MCF 10A (cell line): ENCODE measurements around the gene CCDC33. TPM values are rescaled to one million over a fixed set of nuclear protein-coding genes. Genes with fewer than 3 reads are reported as not detected.

ENCODE experiments used
- BruUV-seq: library from RNA; stranded (reverse); fragments of 400-500 nt; replicated peaks from 2 replicates; lab custom pipeline; 2021; lab: Mats Ljungman, UMichigan
- CTCF ChIA-PET: fragments of 300-600 bp; sonication (Branson Sonifier 250); formaldehyde crosslinking; extraction: SDS; loops from one replicate; lab custom pipeline; 2021; ENCODE audit warnings: antibody characterized with exemption, inconsistent platforms; lab: Yijun Ruan, JAX
- POLR2A ChIA-PET: fragments of 300-600, 350-650 bp; sonication (Branson Sonifier 250); formaldehyde crosslinking; extraction: SDS; loops from one replicate; lab custom pipeline; 2020; ENCODE audit warnings: antibody characterized with exemption, inconsistent platforms; lab: Yijun Ruan, JAX
- DNase-seq: peaks from one replicate; pipeline ENCODE4 v3.0.0-alpha.2; 2018; ENCODE audit not compliant: unreplicated experiment
- H3K27ac Mint-ChIP-seq: one replicate; pipeline ENCODE4 v1.8.0; 2022; ENCODE audit warnings: mild to moderate bottlenecking, low read depth, mixed read lengths; ENCODE audit not compliant: unreplicated experiment
- H3K27me3 Mint-ChIP-seq: one replicate; pipeline ENCODE4 v1.8.0; 2022; ENCODE audit warnings: mixed read lengths; ENCODE audit not compliant: insufficient read depth, unreplicated experiment
- H3K36me3 Mint-ChIP-seq: one replicate; pipeline ENCODE4 v1.8.0; 2022; ENCODE audit warnings: mild to moderate bottlenecking, moderate library complexity, mixed read lengths; ENCODE audit not compliant: insufficient read depth, unreplicated experiment
- H3K4me1 Mint-ChIP-seq: one replicate; pipeline ENCODE4 v1.8.0; 2022; ENCODE audit warnings: mixed read lengths; ENCODE audit not compliant: insufficient read depth, unreplicated experiment
- H3K4me3 Mint-ChIP-seq: one replicate; pipeline ENCODE4 v1.8.0; 2022; ENCODE audit warnings: mild to moderate bottlenecking, moderate library complexity, mixed read lengths; ENCODE audit not compliant: unreplicated experiment
- H3K9me3 Mint-ChIP-seq: one replicate; pipeline ENCODE4 v1.8.0; 2022; ENCODE audit warnings: mixed read lengths; ENCODE audit not compliant: unreplicated experiment
- intact Hi-C: fragments of 100-400 bp; cut with micrococcal nuclease; formaldehyde crosslinking; loops from 2 replicates; pipeline ENCODE4 v1.14.1; 2022
- total RNA-seq: library from RNA; stranded (reverse); gene quantifications from 2 replicates; pipeline ENCODE4 v1.2.3, GENCODE V29; 2022
- TF ChIP-seq, protein P1 (sequence below): fragments of 200-600 bp; IDR thresholded peaks from one replicate; pipeline ENCODE4 v1.8.0; 2022; ENCODE audit warnings: antibody characterized with exemption, mild to moderate bottlenecking; ENCODE audit not compliant: unreplicated experiment

CCDC33 gene
- total RNA-seq, 1 experiment from 2014 or later, result not detected

DNA sequence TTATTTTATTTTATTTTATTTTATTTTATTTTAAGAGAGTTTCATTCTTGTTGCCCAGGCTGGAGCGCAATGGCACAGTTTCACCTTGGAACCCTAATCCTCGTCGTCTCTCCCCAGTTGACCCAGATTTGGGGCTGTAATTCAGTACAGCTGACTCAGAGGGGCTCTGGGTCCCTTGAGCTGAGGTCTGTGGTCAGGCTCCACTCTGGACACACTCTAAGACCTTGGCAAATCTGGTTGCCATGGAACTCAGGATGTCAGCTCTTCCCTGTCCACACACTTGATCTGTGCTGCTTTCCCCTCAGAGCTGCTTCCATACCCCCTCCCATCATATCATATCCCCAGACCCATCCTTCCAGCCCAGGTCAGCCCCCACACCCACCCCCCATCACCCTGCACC lies 132.0 kb downstream of the CCDC33 start:
- Mint-ChIP-seq H3K27ac (no peak overlapping the region), H3K27me3 (peaks cover 34% of the 10 kb centered on the region), H3K4me3 (no peak overlapping the region), H3K36me3 (no peaks in the 10 kb centered on the region), H3K4me1 (no peaks in the 10 kb centered on the region), H3K9me3 (no peaks in the 10 kb centered on the region)
- POLR2A ChIA-PET, result no interaction called here
- CTCF ChIA-PET, result no interaction called here
- DNase-seq, result no peak
- intact Hi-C loops, result no loop called here
- no TSS peak for BruUV-seq
- TF ChIP-seq, protein P1, sequence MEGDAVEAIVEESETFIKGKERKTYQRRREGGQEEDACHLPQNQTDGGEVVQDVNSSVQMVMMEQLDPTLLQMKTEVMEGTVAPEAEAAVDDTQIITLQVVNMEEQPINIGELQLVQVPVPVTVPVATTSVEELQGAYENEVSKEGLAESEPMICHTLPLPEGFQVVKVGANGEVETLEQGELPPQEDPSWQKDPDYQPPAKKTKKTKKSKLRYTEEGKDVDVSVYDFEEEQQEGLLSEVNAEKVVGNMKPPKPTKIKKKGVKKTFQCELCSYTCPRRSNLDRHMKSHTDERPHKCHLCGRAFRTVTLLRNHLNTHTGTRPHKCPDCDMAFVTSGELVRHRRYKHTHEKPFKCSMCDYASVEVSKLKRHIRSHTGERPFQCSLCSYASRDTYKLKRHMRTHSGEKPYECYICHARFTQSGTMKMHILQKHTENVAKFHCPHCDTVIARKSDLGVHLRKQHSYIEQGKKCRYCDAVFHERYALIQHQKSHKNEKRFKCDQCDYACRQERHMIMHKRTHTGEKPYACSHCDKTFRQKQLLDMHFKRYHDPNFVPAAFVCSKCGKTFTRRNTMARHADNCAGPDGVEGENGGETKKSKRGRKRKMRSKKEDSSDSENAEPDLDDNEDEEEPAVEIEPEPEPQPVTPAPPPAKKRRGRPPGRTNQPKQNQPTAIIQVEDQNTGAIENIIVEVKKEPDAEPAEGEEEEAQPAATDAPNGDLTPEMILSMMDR, result no peak

DNA sequence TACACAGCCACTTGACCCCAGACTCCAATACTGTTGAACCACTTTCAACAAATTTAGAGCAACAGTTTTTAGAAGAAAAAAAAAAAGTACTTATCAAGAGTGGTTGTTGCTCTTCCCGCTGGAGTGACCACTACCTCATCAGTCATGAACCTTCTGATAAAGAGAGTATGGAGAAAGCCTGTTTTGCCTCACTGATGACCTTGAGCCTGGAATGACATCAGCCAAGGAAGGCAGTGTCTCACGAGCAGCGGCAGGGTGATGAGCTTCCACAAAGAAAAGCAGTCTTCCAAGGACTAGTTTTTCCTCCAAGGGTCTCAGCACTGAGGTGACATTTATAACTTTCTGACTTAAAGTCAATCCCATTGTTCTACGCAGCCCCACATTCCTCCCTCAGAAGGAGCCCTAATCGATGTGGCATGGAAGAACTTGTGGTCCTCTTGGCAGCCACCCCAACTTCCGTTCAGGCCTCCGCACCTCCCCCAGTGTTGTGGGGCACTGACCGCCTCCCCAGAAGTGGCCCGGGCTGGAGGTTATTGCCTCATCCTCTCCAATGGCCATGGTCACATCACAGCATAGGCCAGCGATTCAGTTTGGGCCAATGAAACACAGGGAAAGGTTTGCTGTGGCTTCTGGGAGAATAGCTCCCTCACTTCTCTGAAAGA lies 133.1 kb downstream of the CCDC33 start:
- Mint-ChIP-seq H3K27me3 (peaks cover 37% of the 10 kb centered on the region), H3K27ac (no peak overlapping the region), H3K9me3 (no peaks in the 10 kb centered on the region), H3K4me1 (no peaks in the 10 kb centered on the region), H3K4me3 (no peak overlapping the region), H3K36me3 (no peaks in the 10 kb centered on the region)
- CTCF ChIA-PET, result interaction anchor here (0.6 to 1.1 kb wide), 2 partner anchors 16 to 998 kb away, joined by 3 read pairs; no protein-coding TSS in a partner anchor
- POLR2A ChIA-PET, result no interaction called here
- no TSS peak for BruUV-seq
- intact Hi-C loops, result no loop called here
- TF ChIP-seq, protein P1, result no peak
- DNase-seq, result no peak

DNA sequence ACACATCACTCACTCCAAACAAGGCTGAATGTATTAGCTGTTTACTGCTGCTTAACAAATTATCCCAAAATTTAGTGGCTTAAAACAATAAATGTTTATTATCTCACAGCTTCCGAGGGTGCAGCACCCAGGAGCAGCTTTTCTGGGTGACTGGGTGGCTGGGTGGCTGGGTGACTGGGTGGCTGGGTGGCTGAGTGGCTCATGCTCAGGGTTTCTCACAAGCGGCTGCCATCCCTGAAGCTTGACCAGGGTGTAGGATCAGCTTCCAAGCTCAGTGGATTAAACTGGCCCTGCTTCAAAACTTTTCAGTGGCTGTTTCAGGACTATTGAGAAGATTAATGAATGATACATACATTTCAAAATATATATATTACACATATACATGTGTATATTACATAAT lies 133.6 kb downstream of the CCDC33 start:
- TF ChIP-seq, protein P1, result no peak
- POLR2A ChIA-PET, result no interaction called here
- no peak for DNase-seq
- Mint-ChIP-seq H3K4me3 (no peak overlapping the region), H3K9me3 (no peaks in the 10 kb centered on the region), H3K4me1 (no peaks in the 10 kb centered on the region), H3K27me3 (peaks cover 37% of the 10 kb centered on the region), H3K36me3 (no peaks in the 10 kb centered on the region), H3K27ac (no peak overlapping the region)
- BruUV-seq, result no TSS peak
- CTCF ChIA-PET, result interaction anchor here (1.1 kb wide), 1 partner anchor 16 kb away, joined by 3 read pairs; no protein-coding TSS in a partner anchor
- intact Hi-C loops, result loop anchor here (5.0 to 10.0 kb wide), 2 partner anchors 398 to 585 kb away; partner anchors contain the start of gene RPP25

DNA sequence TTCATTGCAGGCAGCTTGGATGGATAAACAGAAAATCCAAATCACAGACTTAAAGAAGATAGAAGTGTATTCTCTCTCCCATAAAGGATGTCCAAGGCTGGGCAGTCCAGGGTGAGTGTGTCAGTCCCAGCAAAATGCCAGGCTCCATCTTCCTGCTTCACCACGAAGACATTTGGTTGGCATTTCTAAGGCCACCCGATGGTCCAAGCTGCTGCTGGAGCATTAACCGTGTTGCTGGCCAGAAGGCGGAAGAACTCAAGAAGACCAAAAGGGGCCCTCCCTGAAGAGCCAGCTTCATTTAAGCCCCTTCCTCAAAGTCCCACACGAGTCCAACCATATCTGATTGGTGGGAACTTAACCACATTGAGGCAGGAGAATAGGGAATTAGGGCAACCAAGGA lies 134.3 kb downstream of the CCDC33 start:
- peaks cover 37% of the 10 kb centered on the region for H3K27me3 Mint-ChIP-seq
- H3K36me3 Mint-ChIP-seq, result no peaks in the 10 kb centered on the region
- no peak overlapping the region for H3K27ac Mint-ChIP-seq
- ChIA-PET CTCF (interaction anchor here (1.1 kb wide), 1 partner anchor 17 kb away, joined by 3 read pairs; no protein-coding TSS in a partner anchor), POLR2A (no interaction called here)
- BruUV-seq, result no TSS peak
- H3K4me3 Mint-ChIP-seq, result no peak overlapping the region
- no peaks in the 10 kb centered on the region for H3K9me3 Mint-ChIP-seq
- no peaks in the 10 kb centered on the region for H3K4me1 Mint-ChIP-seq
- intact Hi-C loops, result loop anchor here (5.0 to 10.0 kb wide), 2 partner anchors 397 to 584 kb away; partner anchors contain the start of gene RPP25
- no peak for DNase-seq
- TF ChIP-seq, protein P1, result no peak
